Stimulated activated memory B cell treated with anti-CD40 and anti-IgM and Interleukin-4, amounts not matched to agents 10 μg/mL and 1 μg/mL and 100 μg/mL, for 72 hours (primary cell): Measurements from ENCODE around the gene DOCK2.
A peak's percentile ranks its signal among the peaks of the same experiment; 100 is the strongest.

Source experiments
- ATAC-seq: fragments of 150-1000 bp; cut with Tn5 transposase; 2 replicates; pipeline ENCODE4 v1.10.0; 2021
- H3K27ac Mint-ChIP-seq: one replicate; pipeline ENCODE4 v1.8.0; 2022; ENCODE audit warnings: mild to moderate bottlenecking, mixed read lengths
- H3K27me3 Mint-ChIP-seq: one replicate; pipeline ENCODE4 v1.8.0; 2022; ENCODE audit warnings: mixed read lengths
- H3K36me3 Mint-ChIP-seq: one replicate; pipeline ENCODE4 v1.8.0; 2022; ENCODE audit warnings: mixed read lengths
- H3K4me1 Mint-ChIP-seq: one replicate; pipeline ENCODE4 v1.8.0; 2022; ENCODE audit warnings: mixed read lengths
- H3K4me3 Mint-ChIP-seq: one replicate; pipeline ENCODE4 v1.8.0; 2022; ENCODE audit warnings: mild to moderate bottlenecking, moderate library complexity, mixed read lengths
- H3K9me3 Mint-ChIP-seq: one replicate; pipeline ENCODE4 v1.8.0; 2022; ENCODE audit warnings: mixed read lengths

DOCK2 gene

GRCh38 chr5:169973056-169973455 is 336.0 kb downstream of the DOCK2 start:
- Mint-ChIP-seq H3K4me3 (no peak overlapping the region), H3K36me3 (peaks cover 41% of the 10 kb centered on the region), H3K9me3 (no peaks in the 10 kb centered on the region), H3K4me1 (peaks cover 9% of the 10 kb centered on the region), H3K27ac (no peak overlapping the region), H3K27me3 (no peaks in the 10 kb centered on the region)
- no peak for ATAC-seq

- H3K27ac Mint-ChIP-seq: no peak overlapping the region
- no peak for ATAC-seq
- no peak overlapping the region for H3K4me3 Mint-ChIP-seq
- H3K4me1 Mint-ChIP-seq: peaks cover 9% of the 10 kb centered on the region
- H3K36me3 Mint-ChIP-seq: peaks cover 39% of the 10 kb centered on the region
- H3K27me3 Mint-ChIP-seq: no peaks in the 10 kb centered on the region
- no peaks in the 10 kb centered on the region for H3K9me3 Mint-ChIP-seq
Observed at GRCh38 chr5:169974121-169974770, 337.2 kb downstream of the DOCK2 start.

GRCh38 chr5:169978714-169979113 is 341.6 kb downstream of the DOCK2 start:
- H3K9me3 Mint-ChIP-seq: no peaks in the 10 kb centered on the region
- H3K36me3 Mint-ChIP-seq: peaks cover 25% of the 10 kb centered on the region
- H3K27ac Mint-ChIP-seq: no peak overlapping the region
- ATAC-seq: no peak
- H3K4me3 Mint-ChIP-seq: no peak overlapping the region
- no peaks in the 10 kb centered on the region for H3K27me3 Mint-ChIP-seq
- no peaks in the 10 kb centered on the region for H3K4me1 Mint-ChIP-seq

GRCh38 chr5:169979871-169980270 is 342.8 kb downstream of the DOCK2 start:
- H3K4me3 Mint-ChIP-seq: no peak overlapping the region
- no peak for ATAC-seq

GRCh38 chr5:169980418-169981053 is 343.5 kb downstream of the DOCK2 start, which contains the start of gene INSYN2B:
Gene INSYN2B (minus strand): TSS chr5:169980495. CDS start chr5:169883898, 96,597 bp downstream.
- H3K27ac Mint-ChIP-seq: no peak within 1 kb of the TSS
- ATAC-seq: no peak
- no peak within 1 kb of the TSS for H3K4me3 Mint-ChIP-seq
- no peaks in the 10 kb centered on the region for H3K9me3 Mint-ChIP-seq
- peaks cover 38% of the 10 kb centered on the region for H3K36me3 Mint-ChIP-seq
- no peaks in the 10 kb centered on the region for H3K27me3 Mint-ChIP-seq
- no peaks in the 10 kb centered on the region for H3K4me1 Mint-ChIP-seq

More at GRCh38 chr5:169979871-169980270, 342.8 kb downstream of the DOCK2 start:
- H3K36me3 Mint-ChIP-seq: peaks cover 31% of the 10 kb centered on the region
- H3K27ac Mint-ChIP-seq: no peak overlapping the region
- no peaks in the 10 kb centered on the region for H3K9me3 Mint-ChIP-seq
- no peaks in the 10 kb centered on the region for H3K4me1 Mint-ChIP-seq
- H3K27me3 Mint-ChIP-seq: no peaks in the 10 kb centered on the region

- no peaks in the 10 kb centered on the region for H3K4me1 Mint-ChIP-seq
- no peak overlapping the region for H3K4me3 Mint-ChIP-seq
- H3K27ac Mint-ChIP-seq: no peak overlapping the region
- H3K27me3 Mint-ChIP-seq: no peaks in the 10 kb centered on the region
- H3K9me3 Mint-ChIP-seq: no peaks in the 10 kb centered on the region
- H3K36me3 Mint-ChIP-seq: peaks cover 71% of the 10 kb centered on the region
- ATAC-seq: no peak
Observed at GRCh38 chr5:169988206-169988605, 351.1 kb downstream of the DOCK2 start.

GRCh38 chr5:169988947-169989346 is 351.9 kb downstream of the DOCK2 start:
- no peaks in the 10 kb centered on the region for H3K4me1 Mint-ChIP-seq
- H3K9me3 Mint-ChIP-seq: no peaks in the 10 kb centered on the region
- ATAC-seq: no peak
- peaks cover 72% of the 10 kb centered on the region for H3K36me3 Mint-ChIP-seq
- H3K27ac Mint-ChIP-seq: no peak overlapping the region
- H3K4me3 Mint-ChIP-seq: no peak overlapping the region
- no peaks in the 10 kb centered on the region for H3K27me3 Mint-ChIP-seq

- H3K4me1 Mint-ChIP-seq: no peaks in the 10 kb centered on the region
- H3K27me3 Mint-ChIP-seq: no peaks in the 10 kb centered on the region
- H3K9me3 Mint-ChIP-seq: no peaks in the 10 kb centered on the region
- H3K36me3 Mint-ChIP-seq: peaks cover 72% of the 10 kb centered on the region
- no peak overlapping the region for H3K4me3 Mint-ChIP-seq
- no peak overlapping the region for H3K27ac Mint-ChIP-seq
- ATAC-seq: no peak
Observed at GRCh38 chr5:169989365-169989764, 352.3 kb downstream of the DOCK2 start.

GRCh38 chr5:169991115-169991869 is 354.2 kb downstream of the DOCK2 start:
- H3K27me3 Mint-ChIP-seq: no peaks in the 10 kb centered on the region
- no peaks in the 10 kb centered on the region for H3K9me3 Mint-ChIP-seq
- H3K4me1 Mint-ChIP-seq: no peaks in the 10 kb centered on the region
- H3K4me3 Mint-ChIP-seq: no peak overlapping the region
- peaks cover 74% of the 10 kb centered on the region for H3K36me3 Mint-ChIP-seq
- no peak overlapping the region for H3K27ac Mint-ChIP-seq
- no peak for ATAC-seq

GRCh38 chr5:169992789-169993484 is 355.9 kb downstream of the DOCK2 start:
- H3K27me3 Mint-ChIP-seq: no peaks in the 10 kb centered on the region
- no peaks in the 10 kb centered on the region for H3K4me1 Mint-ChIP-seq
- H3K4me3 Mint-ChIP-seq: no peak overlapping the region
- no peak overlapping the region for H3K27ac Mint-ChIP-seq
- no peak for ATAC-seq
- no peaks in the 10 kb centered on the region for H3K9me3 Mint-ChIP-seq
- H3K36me3 Mint-ChIP-seq: peaks cover 69% of the 10 kb centered on the region

- Mint-ChIP-seq H3K36me3 (peaks cover 73% of the 10 kb centered on the region), H3K27ac (no peak overlapping the region), H3K4me1 (no peaks in the 10 kb centered on the region), H3K4me3 (no peak overlapping the region), H3K27me3 (no peaks in the 10 kb centered on the region), H3K9me3 (no peaks in the 10 kb centered on the region)
- no peak for ATAC-seq
Observed at GRCh38 chr5:169993485-169993790, 356.4 kb downstream of the DOCK2 start.

- peak; percentile 59 for ATAC-seq
- Mint-ChIP-seq H3K27me3 (no peaks in the 10 kb centered on the region), H3K4me3 (no peak overlapping the region), H3K4me1 (no peaks in the 10 kb centered on the region), H3K36me3 (peaks cover 90% of the 10 kb centered on the region), H3K9me3 (peaks cover under 1% of the 10 kb centered on the region), H3K27ac (peak overlapping the region; percentile 4)
Observed at GRCh38 chr5:169997798-169998197, 360.7 kb downstream of the DOCK2 start.

GRCh38 chr5:169999621-170000020 is 362.5 kb downstream of the DOCK2 start:
- H3K4me3 Mint-ChIP-seq: no peak overlapping the region
- peaks cover 90% of the 10 kb centered on the region for H3K36me3 Mint-ChIP-seq
- no peak overlapping the region for H3K27ac Mint-ChIP-seq
- peaks cover 3% of the 10 kb centered on the region for H3K9me3 Mint-ChIP-seq
- no peak for ATAC-seq
- no peaks in the 10 kb centered on the region for H3K27me3 Mint-ChIP-seq
- H3K4me1 Mint-ChIP-seq: no peaks in the 10 kb centered on the region

- no peaks in the 10 kb centered on the region for H3K4me1 Mint-ChIP-seq
- no peaks in the 10 kb centered on the region for H3K27me3 Mint-ChIP-seq
- no peak overlapping the region for H3K4me3 Mint-ChIP-seq
- H3K9me3 Mint-ChIP-seq: peaks cover 3% of the 10 kb centered on the region
- H3K36me3 Mint-ChIP-seq: peaks cover 85% of the 10 kb centered on the region
- ATAC-seq: no peak
- no peak overlapping the region for H3K27ac Mint-ChIP-seq
Observed at GRCh38 chr5:170000155-170000554, 363.1 kb downstream of the DOCK2 start.

- Mint-ChIP-seq H3K9me3 (peaks cover 3% of the 10 kb centered on the region), H3K4me1 (no peaks in the 10 kb centered on the region), H3K4me3 (no peak overlapping the region), H3K36me3 (peaks cover 65% of the 10 kb centered on the region), H3K27me3 (no peaks in the 10 kb centered on the region), H3K27ac (no peak overlapping the region)
- no peak for ATAC-seq
Observed at GRCh38 chr5:170006021-170006420, 368.9 kb downstream of the DOCK2 start.
